Measurements from ENCODE around the gene SNF8. TPM values are rescaled to one million over a fixed set of nuclear protein-coding genes. Genes with fewer than 3 reads are reported as not detected.
"Not testable (repeated sequence)": the region's sequence is repeated elsewhere in the genome, so short reads cannot be mapped to it uniquely, and the experiment has no call there.

The SNF8 gene
- total and polyA plus RNA-seq, 4 donors: 38.0 to 152 (median 112) TPM

GRCh38 chr17:48952904-48953303 lies 8.3 kb upstream of the SNF8 start:
- ATAC-seq (ENCODE audit: insufficient read depth, low FRiP score) (no peak), DNase-seq (no peak)
- TF ChIP-seq, protein P1, sequence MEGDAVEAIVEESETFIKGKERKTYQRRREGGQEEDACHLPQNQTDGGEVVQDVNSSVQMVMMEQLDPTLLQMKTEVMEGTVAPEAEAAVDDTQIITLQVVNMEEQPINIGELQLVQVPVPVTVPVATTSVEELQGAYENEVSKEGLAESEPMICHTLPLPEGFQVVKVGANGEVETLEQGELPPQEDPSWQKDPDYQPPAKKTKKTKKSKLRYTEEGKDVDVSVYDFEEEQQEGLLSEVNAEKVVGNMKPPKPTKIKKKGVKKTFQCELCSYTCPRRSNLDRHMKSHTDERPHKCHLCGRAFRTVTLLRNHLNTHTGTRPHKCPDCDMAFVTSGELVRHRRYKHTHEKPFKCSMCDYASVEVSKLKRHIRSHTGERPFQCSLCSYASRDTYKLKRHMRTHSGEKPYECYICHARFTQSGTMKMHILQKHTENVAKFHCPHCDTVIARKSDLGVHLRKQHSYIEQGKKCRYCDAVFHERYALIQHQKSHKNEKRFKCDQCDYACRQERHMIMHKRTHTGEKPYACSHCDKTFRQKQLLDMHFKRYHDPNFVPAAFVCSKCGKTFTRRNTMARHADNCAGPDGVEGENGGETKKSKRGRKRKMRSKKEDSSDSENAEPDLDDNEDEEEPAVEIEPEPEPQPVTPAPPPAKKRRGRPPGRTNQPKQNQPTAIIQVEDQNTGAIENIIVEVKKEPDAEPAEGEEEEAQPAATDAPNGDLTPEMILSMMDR (IDR thresholded peaks at IDR 0.05; ENCODE audit: control extremely low read depth, extremely low read depth): no peak
- Histone ChIP-seq H3K9me3 (ENCODE audit: control insufficient read depth in 4 of 4, insufficient read depth in 3 of 4, low read length in 3 of 4) (no peaks in the 10 kb centered on the region), H3K4me1 (ENCODE audit: control insufficient read depth in 5 of 5, insufficient read depth in 5 of 5, low read length in 5 of 5) (no peaks in the 10 kb centered on the region), H3K27ac (ENCODE audit: low read depth in 1 of 2, low read length in 1 of 2) (no peak overlapping the region), H3K9ac (ENCODE audit: insufficient read depth in 1 of 2, low read length in 2 of 2) (no peak overlapping the region), H3K36me3 (ENCODE audit: control insufficient read depth in 4 of 4, insufficient read depth in 4 of 4, low read length in 4 of 4) (no peaks in the 10 kb centered on the region), H3K27me3 (ENCODE audit: control insufficient read depth in 3 of 3, insufficient read depth in 3 of 3, low read length in 2 of 3) (no peaks in the 10 kb centered on the region), H3K4me3 (no peak overlapping the region)
- 17 to 28% methylated on average over 5 of the region's 5 CpGs for WGBS, 2 donors

DNA sequence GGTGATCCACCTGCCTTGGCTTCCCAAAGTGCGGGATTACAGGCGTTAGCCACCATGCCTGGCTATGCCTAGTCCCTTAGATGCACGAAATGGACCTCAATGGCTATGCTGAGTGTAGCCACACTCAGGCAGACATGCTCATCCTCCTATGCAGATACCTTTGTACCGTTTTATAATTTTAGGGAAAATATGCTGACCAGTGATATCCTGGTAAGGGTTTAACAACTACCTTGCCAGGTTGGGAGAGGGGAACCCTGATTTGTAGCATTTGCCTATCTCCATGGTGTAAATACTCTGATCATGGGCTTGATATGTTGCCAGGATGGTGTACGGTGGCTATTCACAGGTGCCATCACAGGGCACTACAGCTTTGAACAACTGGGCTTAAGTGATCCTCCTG lies 6.9 kb upstream of the SNF8 start:
- ATAC-seq (ENCODE audit: insufficient read depth, low FRiP score) (no peak), DNase-seq (no peak)
- TF ChIP-seq, protein P1 (IDR thresholded peaks at IDR 0.05; ENCODE audit: control extremely low read depth, extremely low read depth): no peak
- Histone ChIP-seq H3K27ac (ENCODE audit: low read depth in 1 of 2, low read length in 1 of 2) (no peak overlapping the region), H3K36me3 (ENCODE audit: control insufficient read depth in 4 of 4, insufficient read depth in 4 of 4, low read length in 4 of 4) (no peaks in the 10 kb centered on the region), H3K9ac (ENCODE audit: insufficient read depth in 1 of 2, low read length in 2 of 2) (no peak overlapping the region), H3K4me1 (ENCODE audit: control insufficient read depth in 5 of 5, insufficient read depth in 5 of 5, low read length in 5 of 5) (no peaks in the 10 kb centered on the region), H3K27me3 (ENCODE audit: control insufficient read depth in 3 of 3, insufficient read depth in 3 of 3, low read length in 2 of 3) (no peaks in the 10 kb centered on the region), H3K9me3 (ENCODE audit: control insufficient read depth in 4 of 4, insufficient read depth in 3 of 4, low read length in 3 of 4) (no peaks in the 10 kb centered on the region), H3K4me3 (no peak overlapping the region)
- WGBS, 2 donors: 79 to 92% methylated on average over 5 of the region's 5 CpGs

- DNase-seq; H3K27me3 ChIP-seq (ENCODE audit: control insufficient read depth in 3 of 3, insufficient read depth in 3 of 3, low read length in 2 of 3); H3K9me3 ChIP-seq (ENCODE audit: control insufficient read depth in 4 of 4, insufficient read depth in 3 of 4, low read length in 3 of 4); ATAC-seq (ENCODE audit: insufficient read depth, low FRiP score); H3K36me3 ChIP-seq (ENCODE audit: control insufficient read depth in 4 of 4, insufficient read depth in 4 of 4, low read length in 4 of 4): not testable (repeated sequence)
- Histone ChIP-seq H3K9ac (ENCODE audit: insufficient read depth in 1 of 2, low read length in 2 of 2) (peak overlapping the region in 1 of 2 donors; percentile 76), H3K4me1 (ENCODE audit: control insufficient read depth in 5 of 5, insufficient read depth in 5 of 5, low read length in 5 of 5) (peaks cover 0 to 15% (median 5%) of the 10 kb centered on the region in 5 donors), H3K27ac (ENCODE audit: low read depth in 1 of 2, low read length in 1 of 2) (peak overlapping the region; percentile 76 to 96), H3K4me3 (peak overlapping the region; percentile 69)
- 96 to 98% methylated on average over 16 of the region's 16 CpGs for WGBS, 2 donors
Observed at GRCh38 chr17:48945261-48945651, 614 bp upstream of the SNF8 start.

GRCh38 chr17:48933035-48933434 lies 11.6 kb downstream of the SNF8 start:
- H3K4me3 ChIP-seq: no peak overlapping the region
- TF ChIP-seq, protein P1 (IDR thresholded peaks at IDR 0.05; ENCODE audit: control extremely low read depth, extremely low read depth): no peak
- no peaks in the 10 kb centered on the region for H3K4me1 ChIP-seq (ENCODE audit: control insufficient read depth in 5 of 5, insufficient read depth in 5 of 5, low read length in 5 of 5)
- H3K9ac ChIP-seq (ENCODE audit: insufficient read depth in 1 of 2, low read length in 2 of 2): no peak overlapping the region
- H3K9me3 ChIP-seq (ENCODE audit: control insufficient read depth in 4 of 4, insufficient read depth in 3 of 4, low read length in 3 of 4): no peaks in the 10 kb centered on the region
- H3K36me3 ChIP-seq (ENCODE audit: control insufficient read depth in 4 of 4, insufficient read depth in 4 of 4, low read length in 4 of 4): peaks cover 42 to 50% (median 46%) of the 10 kb centered on the region in 4 donors
- no peak for DNase-seq
- H3K27ac ChIP-seq (ENCODE audit: low read depth in 1 of 2, low read length in 1 of 2): no peak overlapping the region
- no peaks in the 10 kb centered on the region for H3K27me3 ChIP-seq (ENCODE audit: control insufficient read depth in 3 of 3, insufficient read depth in 3 of 3, low read length in 2 of 3)
- ATAC-seq (ENCODE audit: insufficient read depth, low FRiP score): no peak
- WGBS, 2 donors: 94 to 95% methylated on average over 6 of the region's 6 CpGs
